Smooth muscle cell (in vitro differentiated cells): ENCODE measurements around the gene PDE4B. TPM values are rescaled to one million over a fixed set of nuclear protein-coding genes. Genes with fewer than 3 reads are reported as not detected.
A peak's percentile ranks its signal among the peaks of the same experiment; 100 is the strongest.

Experiments
- DNase-seq: peaks from one replicate; lab custom pipeline; 2025; ENCODE audit not compliant: unreplicated experiment; lab: John Stamatoyannopoulos, UW
- H2AFZ ChIP-seq: fragments of 200-600 bp; sonication (generic); 2 replicates; pipeline ENCODE4 v1.6.0; 2016; ENCODE audit warnings: antibody characterized with exemption, low read depth, mild to moderate bottlenecking
- H3F3A ChIP-seq: fragments of 200-600 bp; sonication (generic); 2 replicates; pipeline ENCODE4 v1.6.0; 2017; ENCODE audit warnings: antibody characterized with exemption, low read depth
- H3K27ac ChIP-seq: fragments of 200-600 bp; sonication (generic); 2 replicates; pipeline ENCODE4 v1.5.1; 2016; ENCODE audit warnings: low read depth, mild to moderate bottlenecking
- H3K27me3 ChIP-seq: fragments of 200-600 bp; sonication (generic); 2 replicates; pipeline ENCODE4 v1.6.1; 2016; ENCODE audit warnings: low read depth, mild to moderate bottlenecking
- H3K36me3 ChIP-seq: fragments of 200-600 bp; sonication (generic); 2 replicates; pipeline ENCODE4 v1.5.1; 2016; ENCODE audit warnings: low read depth
- H3K4me1 ChIP-seq: fragments of 200-600 bp; sonication (generic); 2 replicates; pipeline ENCODE4 v1.5.1; 2016; ENCODE audit warnings: low read depth
- H3K4me2 ChIP-seq: fragments of 200-600 bp; sonication (generic); 2 replicates; pipeline ENCODE4 v1.6.0; 2016; ENCODE audit warnings: mild to moderate bottlenecking
- H3K4me3 ChIP-seq: fragments of 200-600 bp; sonication (generic); 2 replicates; pipeline ENCODE4 v1.5.1; 2016; ENCODE audit warnings: mild to moderate bottlenecking
- H3K79me2 ChIP-seq: fragments of 200-600 bp; sonication (generic); 2 replicates; pipeline ENCODE4 v1.6.0; 2016; ENCODE audit warnings: low read depth, mild to moderate bottlenecking
- H3K9ac ChIP-seq: fragments of 200-600 bp; sonication (generic); 2 replicates; pipeline ENCODE4 v1.6.0; 2016; ENCODE audit warnings: low read depth
- H3K9me3 ChIP-seq: fragments of 200-600 bp; sonication (generic); replicated peaks from 2 replicates; pipeline ENCODE4 v1.5.1; 2016; ENCODE audit warnings: low read depth
- H4K20me1 ChIP-seq: fragments of 200-600 bp; sonication (generic); 2 replicates; pipeline ENCODE4 v1.6.0; 2016; ENCODE audit warnings: low read depth
- CTCF ChIP-seq: fragments of 200-600 bp; sonication (generic); IDR thresholded peaks from 2 replicates; pipeline ENCODE4 v1.5.1; 2017; ENCODE audit warnings: borderline replicate concordance, mild to moderate bottlenecking, antibody characterized with exemption; ENCODE audit not compliant: insufficient read depth, poor library complexity, severe bottlenecking
- WGBS: methylation state at CpG from one replicate; pipeline ENCODE4 v1.1.7; 2016; ENCODE audit warnings: low lambda C conversion rate; 5-methylcytosine and 5-hydroxymethylcytosine counted together
- polyA plus RNA-seq: library from polyadenylated mRNA; unstranded; fragments of >200 nt; fragmentation: Nextera tagmentation; extraction: Ambion mirVana; gene quantifications from 2 replicates; pipeline ENCODE4 v1.2.1, GENCODE V29; 2016
- total RNA-seq: library from RNA; depleted of rRNA; stranded (reverse); fragments of >200 nt; gene quantifications from 2 replicates; pipeline ENCODE4 v1.2.3, GENCODE V29; 2014

Gene PDE4B
- total and polyA plus RNA-seq, 2 experiments from 2014 or later: 18.5 to 24.8 TPM

GRCh38 chr1:66282343-66282852 lies 489.7 kb downstream of the PDE4B start:
- H3K36me3 ChIP-seq: no peaks in the 10 kb centered on the region
- no peak for DNase-seq
- H3F3A ChIP-seq: no peaks in the 10 kb centered on the region
- H3K9ac ChIP-seq: no peak overlapping the region
- H3K4me2 ChIP-seq: peak overlapping the region; percentile 53
- TF ChIP-seq CTCF: no peak
- H3K27ac ChIP-seq: peak overlapping the region; percentile 33
- H4K20me1 ChIP-seq: no peaks in the 10 kb centered on the region
- peaks cover 5% of the 10 kb centered on the region for H3K4me1 ChIP-seq
- no peaks in the 10 kb centered on the region for H3K9me3 ChIP-seq
- peak overlapping the region; percentile 40 for H2AFZ ChIP-seq
- WGBS: 34% methylated on average over 2 of the region's 2 CpGs
- H3K27me3 ChIP-seq: no peaks in the 10 kb centered on the region
- H3K4me3 ChIP-seq: no peak overlapping the region
- no peaks in the 10 kb centered on the region for H3K79me2 ChIP-seq

GRCh38 chr1:66282891-66283621 lies 490.4 kb downstream of the PDE4B start:
- no peak for DNase-seq
- Histone ChIP-seq H3K9ac (no peak overlapping the region), H3K4me2 (peak overlapping the region; percentile 53), H3K9me3 (no peaks in the 10 kb centered on the region), H3K36me3 (no peaks in the 10 kb centered on the region), H4K20me1 (no peaks in the 10 kb centered on the region), H2AFZ (no peak overlapping the region), H3K27ac (peak overlapping the region; percentile 33), H3K4me1 (peaks cover 5% of the 10 kb centered on the region), H3K79me2 (no peaks in the 10 kb centered on the region), H3K4me3 (no peak overlapping the region), H3F3A (no peaks in the 10 kb centered on the region), H3K27me3 (no peaks in the 10 kb centered on the region)
- 78% methylated on average over 3 of the region's 3 CpGs for WGBS
- TF ChIP-seq CTCF: no peak

GRCh38 chr1:66283622-66284041 lies 490.9 kb downstream of the PDE4B start:
- Histone ChIP-seq H3K9ac (no peak overlapping the region), H3F3A (no peaks in the 10 kb centered on the region), H3K4me2 (peak overlapping the region; percentile 11), H3K27me3 (no peaks in the 10 kb centered on the region), H3K9me3 (no peaks in the 10 kb centered on the region), H4K20me1 (no peaks in the 10 kb centered on the region), H3K27ac (no peak overlapping the region), H3K4me3 (no peak overlapping the region), H3K79me2 (no peaks in the 10 kb centered on the region), H2AFZ (no peak overlapping the region), H3K36me3 (no peaks in the 10 kb centered on the region), H3K4me1 (no peaks in the 10 kb centered on the region)
- no peak for TF ChIP-seq CTCF
- WGBS: 81% methylated on average over 2 of the region's 2 CpGs
- no peak for DNase-seq

- no peaks in the 10 kb centered on the region for H3F3A ChIP-seq
- WGBS: 87% methylated on average over 2 of the region's 2 CpGs
- no peaks in the 10 kb centered on the region for H3K27me3 ChIP-seq
- no peaks in the 10 kb centered on the region for H3K79me2 ChIP-seq
- no peaks in the 10 kb centered on the region for H3K36me3 ChIP-seq
- no peak overlapping the region for H3K9ac ChIP-seq
- H3K9me3 ChIP-seq: no peaks in the 10 kb centered on the region
- H4K20me1 ChIP-seq: no peaks in the 10 kb centered on the region
- TF ChIP-seq CTCF: no peak
- H3K4me2 ChIP-seq: no peak overlapping the region
- no peak overlapping the region for H2AFZ ChIP-seq
- H3K27ac ChIP-seq: no peak overlapping the region
- no peak for DNase-seq
- no peak overlapping the region for H3K4me3 ChIP-seq
- H3K4me1 ChIP-seq: no peaks in the 10 kb centered on the region
Observed at GRCh38 chr1:66284746-66285145, 492.1 kb downstream of the PDE4B start.
